Spinal cord (tissue), 10 donors: ENCODE measurements around the gene TADA2A. TPM values are rescaled to one million over a fixed set of nuclear protein-coding genes. Genes with fewer than 3 reads are reported as not detected.
"Not testable (repeated sequence)": the region's sequence is repeated elsewhere in the genome, so short reads cannot be mapped to it uniquely, and the experiment has no call there.

ENCODE experiments used
- DNase-seq, 6 donors: peaks; one replicate each; pipeline versions ENCODE4 v3.0.0 to v3.0.0-alpha.2; 2013 to 2015; ENCODE audit warnings: low spot score in 6 of 6, low read depth in 4 of 6
- H3K27ac ChIP-seq: one replicate; pipeline ENCODE4 v1.5.1; 2013; ENCODE audit warnings: low read depth, low read length, control low read depth
- H3K27me3 ChIP-seq: one replicate; pipeline ENCODE4 v1.6.1; 2013; ENCODE audit warnings: low read length; ENCODE audit not compliant: control insufficient read depth, insufficient read depth
- H3K36me3 ChIP-seq: one replicate; pipeline ENCODE4 v1.6.1; 2013; ENCODE audit warnings: low read length; ENCODE audit not compliant: control insufficient read depth, insufficient read depth
- H3K4me1 ChIP-seq: one replicate; pipeline ENCODE4 v1.6.1; 2013; ENCODE audit warnings: low read length; ENCODE audit not compliant: control insufficient read depth, insufficient read depth
- H3K4me3 ChIP-seq: one replicate; pipeline ENCODE4 v1.5.1; 2013; ENCODE audit warnings: low read depth, low read length, control low read depth
- H3K9me3 ChIP-seq: one replicate; pipeline ENCODE4 v1.6.1; 2013; ENCODE audit warnings: low read length; ENCODE audit not compliant: control insufficient read depth, insufficient read depth
- WGBS: methylation state at CpG from one replicate; pipeline ENCODE4 v1.1.5; 2013; ENCODE audit warnings: missing lambda C conversion rate; ENCODE audit not compliant: insufficient coverage; 5-methylcytosine and 5-hydroxymethylcytosine counted together
- polyA plus RNA-seq, 2 donors: library from polyadenylated mRNA; unstranded; fragments of 120-200 nt; gene quantifications; one replicate each; pipeline ENCODE4 v1.2.1, GENCODE V29; 2013; ENCODE audit not compliant: insufficient read length in 2 of 2
- total RNA-seq, 2 donors: library from RNA; depleted of rRNA in 1 of 2; stranded (reverse); fragments of 120-200 nt in 1 of 2; fragments of >200 nt in 1 of 2; gene quantifications; one replicate each; pipeline versions ENCODE4 v1.2.3 to v1.2.4, GENCODE V29; 2013 to 2014
- donor health status: healthy.

TADA2A gene
- total and polyA plus RNA-seq, 4 donors = 24.8 to 40.0 (median 28.5) TPM

DNA sequence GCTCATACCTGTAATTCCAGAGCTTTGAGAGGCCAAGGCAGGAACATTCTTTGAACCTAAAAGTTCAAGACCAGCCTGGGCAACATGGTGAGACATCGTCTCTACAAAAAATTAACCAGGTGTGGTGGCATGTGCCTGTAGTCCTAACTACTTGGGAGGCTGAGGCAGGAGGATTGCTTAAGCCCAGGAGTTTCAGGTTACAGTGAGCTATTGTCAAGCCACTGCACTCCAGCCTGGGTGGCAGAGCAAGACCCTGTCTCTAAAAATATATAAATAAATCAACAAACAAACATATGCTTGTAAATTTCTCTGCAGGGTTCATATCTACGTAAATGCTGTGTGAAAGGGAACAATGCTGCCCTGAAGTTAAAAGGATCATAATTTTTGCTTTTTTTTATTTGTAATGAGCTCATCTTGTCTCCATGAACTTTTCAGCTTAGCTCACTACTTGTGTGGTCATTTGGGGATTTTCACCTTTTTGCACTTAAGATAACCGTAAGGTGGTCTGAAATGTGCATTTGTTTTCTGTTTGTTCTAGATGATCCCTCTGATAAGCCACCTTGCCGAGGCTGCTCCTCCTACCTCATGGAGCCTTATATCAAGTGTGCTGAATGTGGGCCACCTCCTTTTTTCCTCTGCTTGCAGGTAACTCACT lies 16.4 kb downstream of the TADA2A start:
- no peak overlapping the region for H3K4me3 ChIP-seq
- DNase-seq = no peak
- peaks cover 39% of the 10 kb centered on the region for H3K36me3 ChIP-seq
- no peaks in the 10 kb centered on the region for H3K4me1 ChIP-seq
- H3K27me3 ChIP-seq = no peaks in the 10 kb centered on the region
- no peak overlapping the region for H3K27ac ChIP-seq
- WGBS = 50% methylated on average over 2 of the region's 4 CpGs
- H3K9me3 ChIP-seq = no peaks in the 10 kb centered on the region

GRCh38 chr17:37425268-37425667 lies 18.6 kb downstream of the TADA2A start:
- Histone ChIP-seq H3K27me3 (no peaks in the 10 kb centered on the region), H3K27ac (no peak overlapping the region), H3K9me3 (no peaks in the 10 kb centered on the region), H3K36me3 (peaks cover 30% of the 10 kb centered on the region), H3K4me1 (no peaks in the 10 kb centered on the region), H3K4me3 (no peak overlapping the region)
- DNase-seq = no peak
- WGBS = no CpG with 5 or more reads among the region's 1 CpG

DNA sequence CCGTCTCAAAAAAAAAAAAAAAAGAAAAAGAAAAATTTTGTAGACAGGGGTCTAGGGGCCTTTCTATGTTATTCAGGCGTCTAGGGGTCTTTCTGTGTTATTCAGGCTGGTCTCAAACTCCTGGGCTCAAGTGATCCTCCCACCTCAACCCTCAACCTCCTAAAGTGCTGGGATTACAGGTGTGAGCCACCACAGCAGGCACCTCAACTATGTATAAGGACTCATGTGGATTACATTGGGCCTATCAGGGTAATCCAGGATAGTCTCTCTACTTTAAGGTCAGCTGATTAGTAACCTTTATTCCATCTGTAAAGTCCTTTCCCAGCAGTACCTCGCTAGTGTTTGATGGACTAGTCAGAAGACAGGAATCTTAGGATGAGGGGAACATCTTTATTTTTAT lies 22.4 kb downstream of the TADA2A start:
- Histone ChIP-seq H3K4me3 (no peak overlapping the region), H3K36me3 (peaks cover 31% of the 10 kb centered on the region), H3K27ac (no peak overlapping the region), H3K4me1 (no peaks in the 10 kb centered on the region), H3K27me3 (no peaks in the 10 kb centered on the region), H3K9me3 (no peaks in the 10 kb centered on the region)
- DNase-seq = no peak
- no CpG with 5 or more reads among the region's 3 CpGs for WGBS

GRCh38 chr17:37429453-37429852 lies 22.8 kb downstream of the TADA2A start:
- no peak for DNase-seq
- Histone ChIP-seq H3K27ac (no peak overlapping the region), H3K9me3 (no peaks in the 10 kb centered on the region), H3K36me3 (peaks cover 29% of the 10 kb centered on the region), H3K27me3 (no peaks in the 10 kb centered on the region), H3K4me1 (no peaks in the 10 kb centered on the region), H3K4me3 (no peak overlapping the region)
- WGBS = no CpG with 5 or more reads among the region's 1 CpG

DNA sequence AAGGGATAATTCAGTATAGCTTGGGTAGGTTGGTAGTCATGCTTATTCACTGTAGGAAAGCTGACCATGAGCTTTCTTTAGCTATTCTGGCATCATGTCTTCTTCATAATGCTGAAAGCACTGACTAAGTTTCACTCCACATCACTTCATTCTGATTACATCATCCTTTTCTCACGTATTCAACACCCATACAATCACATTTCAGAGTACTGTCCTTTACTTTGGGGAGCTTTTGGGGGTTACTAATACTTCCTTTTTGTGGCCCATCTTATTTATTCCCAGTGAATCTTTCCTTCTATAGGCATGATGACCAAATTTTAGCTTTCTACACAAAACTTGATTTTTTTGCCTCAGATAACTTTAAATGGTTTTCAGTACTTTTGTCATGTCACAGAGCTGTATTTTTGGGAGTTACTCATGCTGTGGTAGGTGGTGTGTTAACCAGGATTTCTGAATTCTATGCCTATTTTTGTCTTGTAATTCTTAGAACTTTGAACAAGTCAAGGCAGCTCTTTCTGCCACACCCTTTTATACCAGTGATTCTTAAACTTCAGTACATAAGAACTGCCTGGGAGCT lies 23.5 kb downstream of the TADA2A start:
- Histone ChIP-seq H3K27ac (no peak overlapping the region), H3K4me1 (no peaks in the 10 kb centered on the region), H3K27me3 (no peaks in the 10 kb centered on the region), H3K9me3 (no peaks in the 10 kb centered on the region), H3K4me3 (no peak overlapping the region), H3K36me3 (peaks cover 27% of the 10 kb centered on the region)
- no peak for DNase-seq
- WGBS = no CpG with 5 or more reads among the region's 1 CpG

GRCh38 chr17:37432671-37433070 lies 26.0 kb downstream of the TADA2A start:
- no peaks in the 10 kb centered on the region for H3K9me3 ChIP-seq
- no peak overlapping the region for H3K4me3 ChIP-seq
- no peak overlapping the region for H3K27ac ChIP-seq
- WGBS = no CpG with 5 or more reads among the region's 2 CpGs
- no peaks in the 10 kb centered on the region for H3K4me1 ChIP-seq
- no peaks in the 10 kb centered on the region for H3K27me3 ChIP-seq
- peaks cover 20% of the 10 kb centered on the region for H3K36me3 ChIP-seq
- no peak for DNase-seq

- 80% methylated on average over 3 of the region's 4 CpGs for WGBS
- no peaks in the 10 kb centered on the region for H3K27me3 ChIP-seq
- no peak overlapping the region for H3K27ac ChIP-seq
- DNase-seq = no peak
- no peak overlapping the region for H3K4me3 ChIP-seq
- no peaks in the 10 kb centered on the region for H3K9me3 ChIP-seq
- no peaks in the 10 kb centered on the region for H3K4me1 ChIP-seq
- peaks cover 28% of the 10 kb centered on the region for H3K36me3 ChIP-seq
These were observed 31.5 kb downstream of the TADA2A start for GRCh38 chr17:37438141-37438540.

- H3K4me3 ChIP-seq = no peak overlapping the region
- H3K9me3 ChIP-seq = no peaks in the 10 kb centered on the region
- no peak for DNase-seq
- no peaks in the 10 kb centered on the region for H3K27me3 ChIP-seq
- peaks cover 23% of the 10 kb centered on the region for H3K36me3 ChIP-seq
- no peaks in the 10 kb centered on the region for H3K4me1 ChIP-seq
- 100% methylated on average over 2 of the region's 2 CpGs for WGBS
- H3K27ac ChIP-seq = no peak overlapping the region
These were observed 33.7 kb downstream of the TADA2A start for GRCh38 chr17:37440424-37440823.

DNA sequence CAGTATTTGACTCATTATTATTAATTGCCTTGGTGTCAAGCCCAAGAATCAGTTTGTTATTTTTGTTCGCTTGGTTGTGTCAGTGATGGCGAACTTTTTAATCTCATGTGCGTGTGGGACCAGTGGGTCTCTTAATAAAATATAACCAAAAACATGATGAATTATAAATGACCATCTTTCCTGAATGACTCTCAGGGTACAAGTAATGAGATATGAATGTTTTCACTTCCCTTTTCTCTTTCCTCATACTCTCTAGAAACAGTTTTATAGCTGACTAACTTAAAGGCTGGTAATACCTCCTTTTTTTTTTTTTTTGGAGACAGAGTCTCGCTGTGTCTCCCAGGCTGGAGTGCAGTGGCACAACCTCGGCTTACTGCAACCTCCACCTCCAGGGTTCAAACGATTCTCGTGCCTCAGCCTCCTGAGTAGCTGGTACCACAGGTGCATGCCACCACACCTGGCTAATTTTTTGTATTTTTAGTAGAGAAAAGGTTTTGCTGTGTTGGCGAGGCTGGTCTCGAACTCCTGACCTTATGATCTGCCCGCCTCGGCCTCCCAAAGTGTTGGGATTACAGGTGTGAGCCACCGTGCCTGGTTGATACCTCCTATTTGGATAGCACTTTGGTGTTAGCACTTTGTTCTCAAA lies 34.8 kb downstream of the TADA2A start:
- H3K27me3 ChIP-seq, H3K27ac ChIP-seq, H3K4me1 ChIP-seq, DNase-seq, H3K4me3 ChIP-seq, H3K9me3 ChIP-seq: not testable (repeated sequence)
- peaks cover 21% of the 10 kb centered on the region for H3K36me3 ChIP-seq
- 96% methylated on average over 5 of the region's 12 CpGs for WGBS

DNA sequence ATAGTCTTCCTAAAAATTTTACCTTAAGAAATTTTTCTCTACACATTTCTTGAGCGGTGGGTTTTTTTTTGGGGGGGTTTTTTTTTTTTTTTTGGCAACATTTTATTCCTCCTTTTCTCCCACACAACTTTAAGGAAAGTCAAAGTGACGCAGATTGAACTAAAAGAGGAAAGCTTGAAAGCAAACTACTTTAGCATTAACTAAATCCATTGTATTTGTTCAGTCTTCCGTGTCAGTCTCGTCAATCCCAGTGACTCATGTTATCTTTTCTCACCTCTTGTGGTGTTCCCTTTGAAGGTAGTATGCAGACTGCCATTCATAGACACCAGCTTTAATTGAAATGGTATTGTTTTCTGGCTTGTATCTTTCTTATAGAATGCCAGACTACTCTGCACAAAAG lies 39.3 kb downstream of the TADA2A start:
- H3K4me1 ChIP-seq = no peaks in the 10 kb centered on the region
- no peak overlapping the region for H3K4me3 ChIP-seq
- peaks cover 14% of the 10 kb centered on the region for H3K36me3 ChIP-seq
- WGBS = no CpG with 5 or more reads among the region's 4 CpGs
- no peak for DNase-seq
- no peaks in the 10 kb centered on the region for H3K9me3 ChIP-seq
- H3K27me3 ChIP-seq = no peaks in the 10 kb centered on the region
- H3K27ac ChIP-seq = no peak overlapping the region
